Prostate gland (tissue), 2 donors: ENCODE measurements around the gene SRGAP3. TPM values are rescaled to one million over a fixed set of nuclear protein-coding genes. Genes with fewer than 3 reads are reported as not detected.

Experiments used
- DNase-seq: peaks from one replicate; pipeline ENCODE4 v3.0.0-alpha.2; 2019; ENCODE audit warnings: low spot score
- H3K27ac ChIP-seq, 2 donors: fragments of 200-600 bp; sonication (generic); 2 replicates each; pipeline ENCODE4 v1.5.1; 2017 to 2019
- H3K27me3 ChIP-seq: fragments of 200-600 bp; sonication (generic); replicated peaks from 2 replicates; pipeline ENCODE4 v1.5.1; 2019; ENCODE audit not compliant: insufficient read depth
- H3K36me3 ChIP-seq, 2 donors: fragments of 200-600 bp; sonication (generic); 1 replicate in 1 of 2; 2 replicates in 1 of 2; pipeline versions ENCODE4 v1.5.1 to v1.8.1; 2017 to 2019
- H3K4me1 ChIP-seq: fragments of 200-600 bp; sonication (generic); replicated peaks from 2 replicates; pipeline ENCODE4 v1.5.1; 2019
- H3K4me3 ChIP-seq, 2 donors: fragments of 200-600 bp; sonication (generic); 2 replicates each; pipeline ENCODE4 v1.5.1; 2017 to 2019
- H3K9me3 ChIP-seq: fragments of 200-600 bp; sonication (generic); 2 replicates; pipeline ENCODE4 v1.5.1; 2017
- POLR2A ChIP-seq: fragments of 450-650 bp; IDR thresholded peaks from one replicate; pipeline ENCODE4 v1.6.1; 2016; ENCODE audit warnings: antibody characterized with exemption, mild to moderate bottlenecking
- POLR2AphosphoS5 ChIP-seq: sonication (generic); formaldehyde crosslinking; IDR thresholded peaks from one replicate; pipeline ENCODE4 v1.6.1; 2017; ENCODE audit warnings: antibody characterized with exemption
- WGBS: methylation state at CpG from one replicate; pipeline ENCODE4 v1.1.5; 2018; 5-methylcytosine and 5-hydroxymethylcytosine counted together
- intact Hi-C: fragments of 100-400 bp; cut with DNase I; formaldehyde crosslinking; loops from one replicate; pipeline ENCODE4 v1.14.2; 2022
- total RNA-seq, 2 donors: library from RNA; depleted of rRNA; stranded (reverse); fragments of >200 nt; gene quantifications; one replicate each; pipeline ENCODE4 v1.1.0, GENCODE V29; 2016
- TF ChIP-seq, protein P1 (sequence below), 4 experiments: fragments of 200-600 bp in 2 of 4; fragments of 450-650 bp in 2 of 4; sonication (generic) in 2 of 4; IDR thresholded peaks; 1 replicate in 3 of 4; 2 replicates in 1 of 4; pipeline ENCODE4 v1.5.1; 2016 to 2019; ENCODE audit warnings: antibody characterized with exemption in 4 of 4, mild to moderate bottlenecking in 2 of 4, moderate library complexity in 2 of 4

The SRGAP3 gene
- total RNA-seq, 2 donors from 2014 or later, result 23.6 to 50.3 TPM

DNA sequence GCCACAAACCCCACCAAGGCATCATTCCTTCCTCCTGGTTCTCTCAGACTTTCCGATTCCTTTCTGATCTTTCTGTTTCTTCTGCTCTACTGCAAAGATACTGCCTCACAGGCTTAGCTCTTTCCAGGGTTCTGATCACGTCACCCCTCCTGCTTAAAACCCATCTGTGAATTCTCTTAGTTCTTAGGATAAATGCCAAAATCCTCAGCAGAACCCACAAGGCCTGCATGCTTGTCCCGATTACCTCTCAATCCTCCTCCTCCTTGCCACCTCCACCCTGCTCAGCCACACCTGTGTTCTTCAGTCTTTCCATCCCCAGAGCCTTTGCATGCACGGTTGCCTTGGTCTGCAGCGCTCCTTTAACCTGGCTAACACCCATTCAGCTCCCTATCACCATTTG, 84.0 kb downstream of the SRGAP3 start:
- Histone ChIP-seq H3K27ac (no peak overlapping the region), H3K36me3 (no peaks in the 10 kb centered on the region), H3K9me3 (no peaks in the 10 kb centered on the region), H3K4me1 (no peaks in the 10 kb centered on the region), H3K27me3 (no peaks in the 10 kb centered on the region), H3K4me3 (no peak overlapping the region)
- TF ChIP-seq POLR2AphosphoS5, result no peak
- TF ChIP-seq POLR2A, result no peak
- DNase-seq, result no peak
- 90% methylated on average over 5 of the region's 5 CpGs for WGBS
- intact Hi-C loops, result no loop called here

DNA sequence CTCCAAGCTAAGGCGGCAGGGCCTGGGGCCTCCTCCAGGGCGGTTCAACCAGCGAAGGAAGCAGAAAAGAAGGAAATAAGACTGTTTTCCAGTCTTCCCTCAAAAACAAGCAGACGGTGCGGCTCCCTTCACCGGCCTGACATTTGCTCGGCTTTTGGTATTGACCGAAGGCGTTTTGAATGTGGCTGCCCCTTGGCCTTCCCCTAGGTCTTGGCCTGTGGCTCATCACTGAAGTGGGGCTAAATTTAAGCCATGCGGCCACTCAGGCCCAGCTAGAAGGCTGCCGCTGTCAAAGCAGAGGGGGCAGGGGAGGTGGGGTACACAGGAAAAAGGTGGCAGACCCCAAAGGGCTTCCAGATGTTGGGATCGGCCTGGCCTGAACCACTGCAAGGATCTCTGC, 86.2 kb downstream of the SRGAP3 start:
- H3K4me1 ChIP-seq, result no peaks in the 10 kb centered on the region
- intact Hi-C loops, result no loop called here
- H3K4me3 ChIP-seq, result no peak overlapping the region
- 96% methylated on average over 12 of the region's 12 CpGs for WGBS
- H3K36me3 ChIP-seq, result no peaks in the 10 kb centered on the region
- TF ChIP-seq POLR2A (no peak), POLR2AphosphoS5 (no peak)
- TF ChIP-seq, protein P1, sequence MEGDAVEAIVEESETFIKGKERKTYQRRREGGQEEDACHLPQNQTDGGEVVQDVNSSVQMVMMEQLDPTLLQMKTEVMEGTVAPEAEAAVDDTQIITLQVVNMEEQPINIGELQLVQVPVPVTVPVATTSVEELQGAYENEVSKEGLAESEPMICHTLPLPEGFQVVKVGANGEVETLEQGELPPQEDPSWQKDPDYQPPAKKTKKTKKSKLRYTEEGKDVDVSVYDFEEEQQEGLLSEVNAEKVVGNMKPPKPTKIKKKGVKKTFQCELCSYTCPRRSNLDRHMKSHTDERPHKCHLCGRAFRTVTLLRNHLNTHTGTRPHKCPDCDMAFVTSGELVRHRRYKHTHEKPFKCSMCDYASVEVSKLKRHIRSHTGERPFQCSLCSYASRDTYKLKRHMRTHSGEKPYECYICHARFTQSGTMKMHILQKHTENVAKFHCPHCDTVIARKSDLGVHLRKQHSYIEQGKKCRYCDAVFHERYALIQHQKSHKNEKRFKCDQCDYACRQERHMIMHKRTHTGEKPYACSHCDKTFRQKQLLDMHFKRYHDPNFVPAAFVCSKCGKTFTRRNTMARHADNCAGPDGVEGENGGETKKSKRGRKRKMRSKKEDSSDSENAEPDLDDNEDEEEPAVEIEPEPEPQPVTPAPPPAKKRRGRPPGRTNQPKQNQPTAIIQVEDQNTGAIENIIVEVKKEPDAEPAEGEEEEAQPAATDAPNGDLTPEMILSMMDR (IDR thresholded peaks at IDR 0.05), result no peak
- H3K9me3 ChIP-seq, result no peaks in the 10 kb centered on the region
- no peak overlapping the region for H3K27ac ChIP-seq
- DNase-seq, result no peak
- H3K27me3 ChIP-seq, result no peaks in the 10 kb centered on the region

DNA sequence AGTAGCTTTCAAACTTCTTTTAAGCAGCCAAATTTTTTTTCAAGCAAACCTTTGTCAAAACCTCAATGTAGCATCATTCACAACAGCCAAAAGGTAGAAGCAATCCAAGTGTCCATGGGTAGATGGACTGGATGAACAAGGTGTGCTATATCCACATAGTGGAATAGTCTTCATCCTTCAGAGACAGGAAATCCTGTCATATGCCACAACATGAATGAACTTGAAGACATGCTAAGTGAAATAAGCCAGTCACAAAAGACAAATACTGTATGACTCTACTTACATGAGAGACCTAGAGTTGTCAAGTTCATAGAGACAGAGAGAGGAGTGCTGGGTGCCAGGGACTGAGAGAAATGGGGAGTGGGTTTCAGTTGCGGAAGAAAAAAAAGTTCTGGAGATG, 87.6 kb downstream of the SRGAP3 start:
- no peaks in the 10 kb centered on the region for H3K27me3 ChIP-seq
- intact Hi-C loops, result no loop called here

DNA sequence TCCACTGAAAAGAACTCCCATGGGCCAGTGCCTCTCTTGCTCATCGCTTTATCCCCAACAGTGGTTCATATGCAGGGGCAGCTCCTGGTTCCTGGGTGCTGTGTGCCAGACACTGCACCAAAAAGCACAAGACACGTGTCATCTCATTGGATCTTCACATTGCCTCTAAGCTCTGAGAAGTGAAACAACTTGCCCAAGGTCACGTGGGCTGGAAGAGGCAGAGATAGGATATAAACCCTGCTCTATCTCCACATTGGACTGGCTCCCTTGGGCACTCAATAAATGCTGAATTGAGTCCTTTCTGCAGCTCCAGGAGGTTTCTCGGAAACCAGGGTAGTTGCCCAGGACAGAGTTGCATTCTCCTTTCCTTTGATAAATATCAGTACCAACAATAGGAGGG, 88.1 kb downstream of the SRGAP3 start:
- intact Hi-C loops, result no loop called here
- WGBS, result 94% methylated on average over 4 of the region's 4 CpGs
- Histone ChIP-seq H3K4me3 (no peak overlapping the region), H3K27me3 (no peaks in the 10 kb centered on the region), H3K9me3 (no peaks in the 10 kb centered on the region), H3K36me3 (no peaks in the 10 kb centered on the region), H3K27ac (no peak overlapping the region), H3K4me1 (no peaks in the 10 kb centered on the region)
- DNase-seq, result no peak
- TF ChIP-seq, protein P1 (IDR thresholded peaks at IDR 0.05), result no peak
- no peak for TF ChIP-seq POLR2A
- no peak for TF ChIP-seq POLR2AphosphoS5

More for the DNA sequence above, 87.6 kb downstream of the SRGAP3 start:
- TF ChIP-seq, protein P1 (IDR thresholded peaks at IDR 0.05), result no peak
- TF ChIP-seq POLR2A (no peak), POLR2AphosphoS5 (no peak)
- WGBS, result 90% methylated on average over 1 of the region's 1 CpG
- H3K4me3 ChIP-seq, result no peak overlapping the region
- H3K36me3 ChIP-seq, result no peaks in the 10 kb centered on the region
- H3K4me1 ChIP-seq, result no peaks in the 10 kb centered on the region
- no peak for DNase-seq
- H3K9me3 ChIP-seq, result no peaks in the 10 kb centered on the region
- H3K27ac ChIP-seq, result no peak overlapping the region

DNA sequence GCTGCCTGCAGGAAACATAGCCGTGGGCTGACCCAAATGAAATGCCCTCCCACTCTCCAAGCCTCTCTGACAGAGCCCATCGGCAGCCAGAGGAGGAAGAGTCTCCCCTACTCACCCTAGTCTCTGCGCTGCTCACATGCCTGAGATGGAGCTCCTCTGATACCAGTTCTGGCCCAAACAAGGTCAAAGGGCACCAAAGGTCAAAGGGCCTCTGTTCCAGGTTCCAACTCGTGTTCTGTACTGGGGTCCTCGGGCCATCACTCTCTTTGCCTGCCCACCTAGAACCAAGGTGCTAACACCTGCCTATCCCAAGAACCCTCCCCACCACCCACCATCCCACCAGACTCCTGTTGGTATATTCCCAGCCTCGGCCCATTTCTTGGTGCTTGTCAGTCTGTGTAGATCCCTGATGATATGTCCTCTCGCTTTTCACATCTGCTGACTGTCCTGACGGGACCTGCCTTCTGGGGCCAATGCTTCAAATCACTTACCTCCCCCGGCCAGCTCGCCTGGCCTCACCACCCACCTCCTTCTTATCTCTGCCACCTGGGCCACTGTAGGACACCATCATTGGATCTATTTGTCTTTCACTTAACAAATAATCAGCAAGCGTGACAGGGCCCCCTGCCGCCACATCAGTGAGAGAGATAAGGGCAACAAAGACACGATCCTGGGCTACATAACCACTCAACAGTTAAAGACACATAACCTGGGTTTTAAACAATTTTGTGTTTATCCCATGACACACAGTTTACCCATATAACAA, 90.4 kb downstream of the SRGAP3 start:
- no peaks in the 10 kb centered on the region for H3K9me3 ChIP-seq
- no peaks in the 10 kb centered on the region for H3K27me3 ChIP-seq
- no peak overlapping the region for H3K27ac ChIP-seq
- no peaks in the 10 kb centered on the region for H3K36me3 ChIP-seq
- no peaks in the 10 kb centered on the region for H3K4me1 ChIP-seq
- TF ChIP-seq POLR2A (no peak), POLR2AphosphoS5 (no peak)
- TF ChIP-seq, protein P1 (IDR thresholded peaks at IDR 0.05), result no peak
- WGBS, result 96% methylated on average over 13 of the region's 13 CpGs
- no peak for DNase-seq
- intact Hi-C loops, result loop anchor here (10.0 kb wide), 1 partner anchor 66 kb away; no protein-coding TSS in a partner anchor
- H3K4me3 ChIP-seq, result no peak overlapping the region
